Stimulated activated CD4-positive, alpha-beta T cell treated with anti-CD3 and anti-CD28 coated beads, Interleukin-4, amount 100 ng/mL, for 1 hour (primary cell): ENCODE results near the gene SETD1A.

Source experiments
- DNase-seq: peaks from one replicate; pipeline ENCODE4 v3.0.0-alpha.2; 2020

The SETD1A gene

GRCh38 chr16:30957456-30958174 lies at the start of gene SETD1A:
Gene SETD1A (plus strand): TSS chr16:30957754. CDS start chr16:30958732, 978 bp downstream.
- peak; percentile 97 for DNase-seq

- no peak for DNase-seq
Measured at GRCh38 chr16:30910427-30911029, 47.0 kb upstream of the SETD1A start.

GRCh38 chr16:30912794-30913412 lies 44.7 kb upstream of the SETD1A start:
- no peak for DNase-seq

DNA sequence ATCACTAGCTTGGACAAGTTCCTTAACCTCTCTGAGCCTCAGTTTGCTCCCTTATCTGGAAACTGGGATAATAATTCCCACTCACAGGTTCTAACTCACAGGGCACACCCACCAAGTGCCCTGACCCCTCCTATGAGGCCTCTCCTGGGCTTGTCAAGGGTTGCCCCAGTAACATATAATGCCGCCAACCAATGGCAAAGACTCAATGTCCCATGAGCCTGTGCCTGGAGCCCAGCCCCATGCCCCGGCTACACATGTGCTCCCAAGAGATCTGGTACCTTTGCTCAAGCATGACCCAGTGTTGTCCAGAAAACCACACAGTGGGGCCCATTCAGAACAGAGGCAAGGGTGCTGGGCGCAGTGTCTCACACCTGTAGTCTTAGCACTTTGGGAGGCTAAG lies 42.7 kb upstream of the SETD1A start:
- no peak for DNase-seq

- no peak for DNase-seq
Measured at GRCh38 chr16:30918614-30919013, 38.9 kb upstream of the SETD1A start.

- DNase-seq = no peak
Measured at GRCh38 chr16:30920891-30921290, 36.7 kb upstream of the SETD1A start.

DNA sequence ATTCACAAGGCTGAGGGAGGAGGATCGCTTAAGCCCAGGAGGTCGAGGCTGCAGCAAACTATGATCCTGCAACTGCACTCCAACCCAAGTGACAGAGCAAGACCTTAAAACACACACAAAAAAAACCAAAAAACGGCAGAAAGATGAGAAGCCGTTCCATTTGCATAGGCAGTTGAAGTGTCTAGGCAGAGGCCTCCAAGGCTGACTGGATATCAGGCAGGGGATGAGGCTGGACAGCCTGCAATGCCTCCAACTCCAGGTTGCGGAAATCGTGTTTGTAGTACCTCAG lies 36.2 kb upstream of the SETD1A start:
- no peak for DNase-seq

GRCh38 chr16:30921748-30922419 lies 35.7 kb upstream of the SETD1A start:
- peak; percentile 89 for DNase-seq

DNA sequence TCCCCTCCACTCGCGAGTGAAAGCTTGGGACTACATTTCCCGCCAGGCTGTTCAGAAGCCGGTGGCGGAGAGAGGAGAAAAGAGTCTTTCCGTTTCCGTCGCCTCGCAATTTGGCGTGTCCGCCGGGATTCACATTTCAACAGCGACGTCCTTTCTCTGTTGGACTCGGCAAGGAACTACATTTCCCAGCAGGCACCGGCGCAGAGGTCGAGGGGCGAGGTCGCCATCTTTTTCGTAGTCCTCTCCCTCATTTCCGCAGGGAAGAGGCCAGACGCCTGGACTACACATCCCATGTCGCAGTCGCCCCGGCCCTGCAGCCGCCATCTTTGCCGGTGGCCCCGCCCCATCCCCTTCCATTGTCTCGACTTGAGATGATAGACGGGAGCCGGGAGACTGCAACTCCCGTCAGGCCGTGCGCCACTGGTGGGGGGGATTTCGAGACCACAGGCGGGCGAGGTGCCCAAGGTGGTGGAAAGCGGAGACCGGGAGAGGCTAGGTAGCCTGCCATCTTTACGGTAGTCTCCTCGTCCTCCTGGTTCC lies 35.1 kb upstream of the SETD1A start:
- peak; percentile 99 for DNase-seq

DNA sequence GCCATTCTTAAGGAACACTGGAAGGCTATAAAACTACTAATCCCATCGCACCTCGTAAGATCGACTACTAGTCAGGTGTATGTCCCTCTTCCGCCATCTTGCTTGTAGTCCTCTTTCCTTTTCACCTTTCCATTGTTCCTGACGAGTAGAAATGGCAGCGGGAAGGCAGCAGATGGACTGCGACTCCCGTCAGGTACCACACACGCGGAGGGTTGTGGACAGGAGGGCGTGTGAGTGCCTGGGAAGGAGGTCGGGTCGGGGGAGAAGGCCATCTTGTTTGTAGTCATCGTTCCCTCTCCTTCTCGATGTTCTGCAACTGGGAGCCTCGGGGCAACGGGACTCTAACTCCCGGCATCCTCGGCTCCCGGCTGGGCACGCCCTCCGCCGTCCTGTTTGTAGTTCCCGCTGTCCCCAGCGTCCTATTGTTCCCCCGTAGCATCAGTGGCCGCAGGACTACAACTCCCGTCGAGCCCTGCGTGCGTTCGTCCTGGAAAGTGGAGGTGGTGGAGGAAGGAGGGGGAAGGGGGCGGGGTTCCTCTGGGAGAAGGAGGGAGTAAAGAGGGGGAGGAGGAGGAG lies 34.5 kb upstream of the SETD1A start:
- peak; percentile 93 for DNase-seq

GRCh38 chr16:30923554-30924075 lies 33.9 kb upstream of the SETD1A start, which contains the start of gene FBXL19:
Gene FBXL19 (plus strand): TSS chr16:30923572. CDS start chr16:30925755, 2,183 bp downstream.
- peak; percentile 36 for DNase-seq

- DNase-seq = peak; percentile 18
Measured at GRCh38 chr16:30924076-30924912, 33.3 kb upstream of the SETD1A start.

DNA sequence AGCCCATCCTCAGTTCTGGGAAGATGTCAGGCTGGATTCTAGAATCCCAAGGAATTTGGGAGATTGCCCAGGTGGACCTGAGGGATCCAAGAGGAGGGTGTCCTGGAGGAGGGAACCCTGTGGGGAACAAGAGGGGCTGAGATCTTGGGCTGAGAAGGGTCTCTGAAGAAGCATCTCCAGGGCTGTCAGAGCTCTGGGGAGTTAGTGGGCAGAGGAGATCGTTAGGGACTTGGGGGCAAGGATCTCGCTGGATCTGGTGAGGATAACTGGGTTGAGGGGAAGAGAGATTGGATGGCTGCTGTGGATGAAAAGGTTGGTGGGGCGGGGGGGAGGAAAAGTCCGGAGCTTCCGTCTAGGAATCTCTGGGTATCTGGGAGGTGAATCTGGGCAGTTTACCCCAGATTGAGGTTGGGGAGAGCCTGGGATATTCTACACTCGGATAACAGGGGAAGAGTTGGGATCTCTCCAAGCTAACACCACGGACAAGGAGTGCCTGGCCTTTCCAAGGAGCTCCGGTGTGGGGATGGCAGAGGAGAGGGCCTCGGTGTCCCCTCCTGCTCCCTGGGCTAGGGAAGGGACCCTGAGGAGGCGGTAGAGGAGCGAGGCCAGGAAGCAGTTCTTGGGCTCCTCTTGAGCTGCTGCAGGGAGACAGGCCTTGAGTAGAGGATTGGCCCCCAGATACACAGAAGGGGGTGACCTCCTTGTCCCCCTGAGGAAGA lies 32.5 kb upstream of the SETD1A start:
- DNase-seq = no peak

- DNase-seq = no peak
Measured at GRCh38 chr16:30925632-30925987, 31.9 kb upstream of the SETD1A start.

- no peak for DNase-seq
Measured at GRCh38 chr16:30925995-30926811, 31.4 kb upstream of the SETD1A start.

GRCh38 chr16:30926937-30927788 lies 30.4 kb upstream of the SETD1A start:
- DNase-seq = no peak

DNA sequence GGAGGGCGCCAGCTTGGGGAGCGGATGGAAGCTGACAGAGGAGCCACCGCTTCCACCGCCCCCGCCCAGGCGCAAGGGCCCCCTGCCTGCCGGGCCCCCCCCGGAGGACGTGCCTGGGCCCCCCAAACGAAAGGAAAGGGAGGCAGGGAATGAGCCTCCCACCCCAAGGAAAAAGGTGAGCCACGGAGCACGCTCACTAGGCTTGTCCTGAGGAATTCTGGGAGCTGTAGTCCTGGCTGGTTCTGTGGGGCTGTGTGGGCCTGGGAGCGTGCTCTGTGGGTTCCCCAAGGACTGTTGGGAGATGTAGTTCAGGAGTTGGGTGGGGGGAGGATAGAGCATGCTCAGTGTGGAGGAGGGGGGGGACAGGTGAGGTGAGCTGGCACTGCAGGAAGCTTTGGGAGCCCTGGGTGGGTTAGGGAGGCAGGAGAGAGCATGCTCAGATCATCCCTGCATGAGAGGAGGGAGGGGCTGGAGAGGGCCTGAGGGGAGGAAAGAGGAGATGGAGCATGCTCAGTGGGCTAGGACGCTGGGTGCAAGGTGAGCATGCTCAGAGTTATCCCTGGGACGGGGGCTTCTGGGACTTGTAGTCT lies 29.7 kb upstream of the SETD1A start:
- DNase-seq = peak; percentile 48

DNA sequence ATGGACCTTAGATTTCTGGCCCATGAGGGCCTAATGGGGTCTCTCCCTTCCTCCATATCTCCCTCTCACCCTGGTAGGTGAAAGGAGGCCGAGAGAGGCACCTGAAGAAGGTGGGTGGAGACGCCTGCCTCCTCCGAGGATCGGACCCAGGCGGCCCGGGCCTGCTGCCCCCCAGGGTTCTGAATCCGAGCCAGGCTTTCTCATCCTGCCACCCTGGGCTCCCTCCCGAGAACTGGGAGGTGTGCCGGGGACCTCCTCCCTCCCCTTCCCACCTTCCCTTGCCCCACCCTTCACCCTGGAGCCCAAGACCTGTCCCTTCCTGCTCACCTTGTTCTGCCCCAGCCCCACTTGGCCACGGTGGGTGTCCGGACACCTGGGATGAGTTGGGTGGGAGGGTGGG lies 29.2 kb upstream of the SETD1A start:
- DNase-seq = no peak

GRCh38 chr16:30929167-30929566 lies 28.4 kb upstream of the SETD1A start:
- no peak for DNase-seq
